ENCODE results near the gene TECPR2.
A peak's percentile ranks its signal among the peaks of the same experiment; 100 is the strongest.

The TECPR2 gene

DNA sequence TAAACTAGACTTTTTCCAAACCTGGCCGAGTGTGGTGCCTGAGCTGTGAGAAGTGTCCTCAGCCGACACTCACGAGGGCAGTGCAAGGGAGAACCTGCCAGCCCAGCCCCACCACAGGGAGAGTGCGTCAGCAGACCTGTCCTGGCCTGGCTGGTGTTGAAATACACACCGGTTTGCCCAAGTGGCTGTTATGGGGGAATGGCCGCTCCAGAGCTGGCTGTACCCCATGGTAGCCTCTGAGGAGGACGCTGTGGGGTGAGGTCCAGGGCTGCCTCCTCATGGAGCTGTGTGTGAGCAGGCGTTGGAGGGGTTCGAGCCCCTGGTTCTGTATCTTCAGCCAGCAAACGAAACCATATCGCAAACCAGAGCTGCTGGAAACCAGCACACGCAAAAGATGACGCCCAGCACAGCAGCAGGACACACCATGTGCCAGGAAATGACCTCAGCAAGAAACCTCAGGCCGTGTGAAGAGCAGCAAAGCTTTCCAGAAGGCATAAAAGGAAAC is 137.5 kb downstream of the TECPR2 start:
- no peak for DNase-seq

DNA sequence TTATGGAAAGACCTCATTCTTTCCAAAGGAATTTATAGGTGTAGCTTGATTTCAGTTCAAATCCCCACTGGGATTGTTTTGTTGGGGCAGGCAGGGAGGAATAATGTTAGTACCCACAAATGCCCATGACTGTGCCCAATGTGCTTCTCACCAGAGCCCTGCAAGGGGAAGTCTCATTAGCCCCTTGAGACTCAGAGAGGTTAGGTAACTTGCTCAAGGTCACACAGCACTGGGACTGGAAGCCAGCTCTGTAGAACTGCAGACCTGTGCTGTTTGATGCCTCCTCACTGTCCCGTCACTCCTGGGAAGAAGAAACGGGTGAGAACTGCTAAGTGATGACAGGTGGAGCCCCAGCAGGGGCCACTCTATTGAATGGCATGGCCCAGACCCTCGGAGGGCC is 138.0 kb downstream of the TECPR2 start:
- DNase-seq, result no peak

DNA sequence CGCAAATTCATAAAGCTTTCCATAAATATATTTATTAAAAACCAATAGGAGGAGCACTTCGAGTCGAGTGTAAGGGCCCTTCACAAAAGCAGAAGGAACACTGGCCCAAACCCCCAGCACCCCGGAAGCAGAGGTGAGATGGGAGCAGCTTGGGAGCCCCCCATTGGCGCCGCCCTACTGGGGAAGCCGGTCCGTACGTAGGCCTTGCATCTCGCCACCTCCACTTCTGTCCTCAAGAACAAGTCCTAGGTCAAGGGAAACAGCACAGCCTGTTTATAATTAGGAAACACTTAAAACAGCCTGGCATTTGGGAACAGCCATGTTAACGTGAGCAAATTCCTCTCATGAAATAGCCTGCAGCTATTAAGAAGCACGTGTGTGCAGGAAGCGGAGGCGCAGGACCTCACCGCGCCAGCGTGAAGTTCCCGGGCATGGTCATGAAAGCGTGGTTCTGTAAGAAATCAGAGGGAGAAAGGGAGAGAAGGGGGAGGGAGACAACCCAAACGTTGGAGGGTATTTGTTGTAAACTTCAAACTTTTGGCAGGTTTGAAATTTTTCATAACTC is 139.1 kb downstream of the TECPR2 start:
- DNase-seq, result no peak

DNA sequence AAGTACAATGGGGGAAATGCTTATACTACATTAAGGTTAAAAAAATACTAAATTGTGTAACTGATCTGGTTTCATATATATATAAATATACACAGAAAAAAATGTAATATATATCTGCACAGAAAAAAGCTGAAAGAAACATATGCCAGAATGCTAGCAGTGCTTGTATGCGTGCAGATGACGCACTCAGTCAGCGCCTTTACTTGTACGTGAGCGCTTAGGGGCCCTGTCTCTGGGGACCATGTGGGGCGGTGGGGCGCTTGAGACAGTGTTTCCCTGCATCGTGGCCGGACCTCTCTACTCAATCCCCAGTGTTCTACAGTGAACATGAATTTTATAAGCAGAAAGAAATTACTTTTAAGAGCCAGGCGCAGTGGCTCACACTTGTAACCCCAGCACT is 139.8 kb downstream of the TECPR2 start:
- DNase-seq, result no peak

DNA sequence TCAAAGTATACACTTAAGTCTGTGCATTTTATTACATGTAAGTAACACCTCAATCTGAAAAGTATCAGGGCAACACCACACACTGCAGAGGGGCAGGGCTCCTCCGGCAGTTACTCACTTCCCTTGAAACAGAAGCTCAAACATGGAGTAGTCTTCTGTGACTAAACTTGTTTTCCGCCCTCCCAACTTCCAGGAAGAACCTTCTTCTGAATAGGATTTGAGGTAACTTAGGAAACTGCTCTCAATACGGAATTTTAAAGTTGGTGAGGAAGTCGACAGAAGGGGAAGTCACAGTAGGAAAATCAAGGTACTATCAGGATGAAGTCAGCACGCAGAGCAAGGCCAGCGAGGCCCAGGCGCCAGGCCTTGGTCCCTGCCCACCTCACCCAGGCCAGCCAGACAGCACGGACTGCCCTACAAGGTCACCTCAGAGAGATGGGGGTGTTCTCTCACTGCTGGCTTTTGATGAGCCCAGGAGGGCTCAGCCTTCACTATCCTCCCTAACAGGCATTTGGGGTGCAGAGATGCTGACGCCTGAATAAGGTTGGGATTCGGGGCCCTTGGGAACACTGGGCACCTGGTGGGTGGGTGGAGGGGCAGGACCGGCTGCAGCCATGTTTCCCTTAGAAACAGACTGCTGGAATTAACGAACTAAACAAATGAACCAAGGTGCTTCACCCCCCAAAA is 141.0 kb downstream of the TECPR2 start:
- DNase-seq, result no peak

DNA sequence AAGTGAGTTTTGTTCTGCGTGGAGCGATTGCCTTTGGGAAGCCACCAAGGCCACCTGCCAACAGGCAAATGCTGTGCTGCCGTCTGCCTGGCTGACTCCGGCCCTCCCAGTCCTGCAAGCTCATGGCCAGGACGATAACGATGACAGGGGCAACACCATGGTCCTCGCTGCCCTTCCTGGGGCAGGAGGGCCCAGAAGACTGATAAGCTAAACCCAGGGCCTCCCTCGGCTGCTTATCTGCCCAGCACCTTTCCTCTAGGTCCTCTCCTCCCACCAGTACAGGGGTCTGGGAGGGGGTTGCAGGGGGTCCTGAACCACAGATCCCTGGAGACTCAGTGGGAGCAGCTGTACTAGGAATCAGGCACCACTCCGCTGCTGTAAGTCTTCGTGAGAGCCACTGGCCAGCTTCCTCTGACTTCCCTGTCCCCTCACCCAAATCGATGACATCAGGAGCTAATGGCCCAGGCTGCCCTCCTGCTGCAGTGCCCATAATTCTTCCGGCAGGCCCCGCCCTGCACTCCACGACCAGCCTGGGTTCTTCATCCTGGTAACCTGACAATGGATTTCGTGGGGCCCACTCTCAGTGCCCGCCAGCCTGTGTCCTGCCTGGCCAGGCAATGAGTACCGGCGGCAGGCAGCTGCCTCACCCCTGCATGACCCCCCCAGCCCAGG is 141.7 kb downstream of the TECPR2 start:
- DNase-seq, result no peak

DNA sequence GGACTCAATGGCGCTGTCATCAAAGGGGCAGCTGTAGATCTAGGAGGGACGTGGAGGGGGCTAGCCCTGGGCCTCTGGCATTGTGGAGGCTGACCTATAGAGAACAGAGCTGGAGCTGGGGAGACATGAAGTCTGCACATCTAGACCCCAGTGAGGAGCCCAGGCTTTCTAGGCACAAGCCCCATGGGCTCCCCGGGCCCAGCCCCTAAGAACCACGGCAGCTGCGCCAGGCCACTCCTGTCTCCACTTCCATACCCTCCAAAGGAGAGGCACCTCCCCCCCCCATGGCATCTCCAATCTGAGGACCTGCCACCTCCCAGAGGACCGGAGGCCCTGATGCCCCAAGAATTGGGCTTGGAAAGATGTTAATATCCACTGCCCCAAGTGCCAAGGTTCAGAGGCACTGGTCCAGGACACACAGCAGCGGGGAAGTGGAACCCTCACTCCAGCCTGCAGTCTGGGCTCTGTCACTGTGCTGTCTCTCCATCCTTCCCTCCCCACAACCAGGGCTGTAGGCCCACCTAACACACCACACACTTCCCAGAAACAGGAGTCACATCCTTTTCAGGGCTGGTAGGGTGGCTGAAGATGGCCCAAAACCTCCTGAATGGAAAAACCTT is 142.4 kb downstream of the TECPR2 start:
- DNase-seq, result no peak

DNA sequence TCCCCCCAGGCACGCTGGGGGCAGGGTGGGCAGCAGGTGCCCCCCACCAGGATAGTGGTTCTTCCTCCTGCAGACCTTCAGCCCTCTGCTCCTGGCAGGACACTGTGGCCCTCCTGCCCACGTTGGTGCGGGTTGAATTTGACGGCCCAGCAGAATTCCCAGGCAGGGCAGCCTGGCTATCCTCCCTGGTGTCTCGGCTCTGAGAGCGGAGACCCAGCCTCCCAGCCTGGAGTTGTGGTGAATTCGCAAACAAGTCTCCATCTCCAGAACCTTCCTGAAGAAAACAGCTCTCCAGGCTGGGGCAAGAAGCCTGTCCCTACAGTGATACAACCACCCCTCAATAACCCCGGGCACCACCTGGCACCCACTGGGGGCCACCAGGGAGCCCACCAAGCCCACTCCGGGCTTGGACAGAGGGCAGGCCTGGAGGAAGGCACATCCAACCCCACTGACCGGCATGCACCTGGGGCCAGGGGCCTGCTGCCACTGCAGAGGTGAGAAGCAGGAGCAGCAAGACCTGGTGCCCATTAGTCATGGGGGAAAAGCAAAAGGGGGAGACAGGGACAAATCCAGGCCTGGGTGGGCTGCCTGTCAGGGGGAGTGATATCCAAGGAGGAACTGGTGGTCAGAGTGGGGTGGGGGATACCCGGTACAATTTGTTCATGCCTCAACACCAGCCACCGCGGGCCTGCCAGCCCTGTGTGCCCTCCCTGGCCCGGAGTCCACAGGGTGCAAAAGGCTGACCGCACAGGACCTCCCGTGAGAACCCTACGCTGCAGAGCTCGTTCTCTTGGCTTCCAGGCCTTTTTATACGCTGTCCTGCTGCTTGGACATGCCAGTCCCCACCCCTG is 143.3 kb downstream of the TECPR2 start:
- DNase-seq, result no peak

DNA sequence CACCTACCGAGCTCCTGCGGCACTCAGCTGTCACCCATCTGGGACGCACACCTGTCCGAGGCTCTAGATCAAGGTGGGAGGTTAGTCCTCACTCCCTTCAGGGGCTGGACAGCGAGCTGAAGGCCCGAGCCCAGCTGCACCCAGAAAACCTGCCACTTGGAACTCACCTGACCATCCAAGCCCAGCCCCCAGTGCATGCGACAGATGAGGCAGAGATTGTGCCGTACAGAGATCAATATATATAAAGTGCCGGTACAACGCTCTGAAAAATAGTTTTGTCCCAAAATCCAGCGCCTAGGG is 143.8 kb downstream of the TECPR2 start:
- no peak for DNase-seq

DNA sequence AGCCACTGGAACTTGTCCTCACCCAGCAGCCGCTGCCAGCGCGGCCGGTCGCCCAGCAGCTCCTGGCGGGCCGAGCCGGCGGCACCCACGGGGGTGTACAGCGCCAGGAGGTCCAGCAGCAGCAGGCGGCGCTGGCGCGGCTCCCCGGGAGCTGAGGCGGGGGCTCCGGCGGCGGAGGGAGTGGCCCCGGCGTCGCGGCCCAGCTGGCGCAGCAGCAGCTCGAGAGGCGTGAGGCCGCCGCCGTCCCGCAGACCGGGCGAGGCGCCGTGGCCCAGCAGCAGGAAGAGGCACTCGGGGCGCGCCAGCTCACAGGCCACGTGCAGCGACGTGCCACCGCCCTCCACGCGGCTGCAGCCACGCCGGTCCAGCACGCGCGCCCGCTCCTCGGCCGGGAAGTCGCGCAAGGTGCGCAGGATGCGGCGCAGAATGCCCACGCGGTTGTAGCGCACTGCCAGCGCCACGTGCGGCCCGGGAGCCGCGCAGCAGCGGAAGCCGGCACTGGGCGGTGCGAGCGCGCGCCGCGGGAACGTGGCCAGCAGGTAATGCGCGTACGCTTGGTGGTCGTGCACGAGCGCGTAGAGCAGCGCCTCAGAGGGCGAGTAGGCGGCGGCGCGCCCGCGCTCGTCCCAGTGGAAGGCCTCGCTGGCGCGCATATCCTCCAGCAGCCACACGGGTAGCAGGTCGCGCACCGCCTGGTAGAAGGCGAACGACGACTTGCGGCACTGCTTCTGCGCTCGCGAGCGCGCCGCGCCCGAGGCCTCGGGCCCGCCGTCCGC is 144.5 kb downstream of the TECPR2 start:
- no peak for DNase-seq

DNA sequence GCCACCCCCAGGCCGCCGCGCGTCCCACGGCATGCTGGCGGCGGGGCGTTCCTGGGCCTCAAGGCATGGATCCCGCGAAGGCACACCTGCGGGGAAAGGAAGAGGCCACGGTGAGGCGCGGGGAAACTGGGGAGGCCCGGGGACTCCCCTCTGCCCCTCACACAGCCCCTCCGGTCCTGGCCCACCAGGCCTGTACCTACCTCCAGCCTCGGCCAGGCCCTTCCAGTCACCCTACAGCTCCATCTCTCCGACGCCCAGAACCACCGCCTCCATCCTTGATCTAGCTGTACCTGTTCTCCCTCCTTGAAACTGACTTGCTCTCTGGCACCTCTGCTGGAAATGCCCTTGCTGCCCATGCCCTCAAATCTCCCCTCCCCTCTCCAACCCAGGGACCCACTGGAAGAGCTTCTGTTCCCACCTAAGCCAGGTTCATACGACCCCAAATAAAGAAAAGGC is 145.1 kb downstream of the TECPR2 start:
- DNase-seq, result no peak

DNA sequence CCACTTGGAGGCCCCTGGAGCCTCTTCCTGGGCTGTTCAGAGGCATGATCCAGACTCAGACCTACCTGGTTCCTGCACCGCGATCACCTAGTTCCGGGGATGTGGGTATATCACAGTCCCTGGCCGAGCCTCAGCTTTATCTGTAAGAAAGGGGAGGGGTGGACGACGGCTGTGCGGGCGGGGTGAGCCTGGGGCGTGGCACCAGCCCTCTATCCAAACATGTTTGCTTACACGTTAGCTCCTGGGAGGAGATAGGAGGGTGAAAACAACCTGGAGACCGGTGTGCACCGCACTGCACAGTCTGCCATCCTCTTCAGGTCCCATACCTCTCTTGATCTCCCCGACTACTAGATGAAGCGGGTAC is 145.7 kb downstream of the TECPR2 start:
- no peak for DNase-seq

DNA sequence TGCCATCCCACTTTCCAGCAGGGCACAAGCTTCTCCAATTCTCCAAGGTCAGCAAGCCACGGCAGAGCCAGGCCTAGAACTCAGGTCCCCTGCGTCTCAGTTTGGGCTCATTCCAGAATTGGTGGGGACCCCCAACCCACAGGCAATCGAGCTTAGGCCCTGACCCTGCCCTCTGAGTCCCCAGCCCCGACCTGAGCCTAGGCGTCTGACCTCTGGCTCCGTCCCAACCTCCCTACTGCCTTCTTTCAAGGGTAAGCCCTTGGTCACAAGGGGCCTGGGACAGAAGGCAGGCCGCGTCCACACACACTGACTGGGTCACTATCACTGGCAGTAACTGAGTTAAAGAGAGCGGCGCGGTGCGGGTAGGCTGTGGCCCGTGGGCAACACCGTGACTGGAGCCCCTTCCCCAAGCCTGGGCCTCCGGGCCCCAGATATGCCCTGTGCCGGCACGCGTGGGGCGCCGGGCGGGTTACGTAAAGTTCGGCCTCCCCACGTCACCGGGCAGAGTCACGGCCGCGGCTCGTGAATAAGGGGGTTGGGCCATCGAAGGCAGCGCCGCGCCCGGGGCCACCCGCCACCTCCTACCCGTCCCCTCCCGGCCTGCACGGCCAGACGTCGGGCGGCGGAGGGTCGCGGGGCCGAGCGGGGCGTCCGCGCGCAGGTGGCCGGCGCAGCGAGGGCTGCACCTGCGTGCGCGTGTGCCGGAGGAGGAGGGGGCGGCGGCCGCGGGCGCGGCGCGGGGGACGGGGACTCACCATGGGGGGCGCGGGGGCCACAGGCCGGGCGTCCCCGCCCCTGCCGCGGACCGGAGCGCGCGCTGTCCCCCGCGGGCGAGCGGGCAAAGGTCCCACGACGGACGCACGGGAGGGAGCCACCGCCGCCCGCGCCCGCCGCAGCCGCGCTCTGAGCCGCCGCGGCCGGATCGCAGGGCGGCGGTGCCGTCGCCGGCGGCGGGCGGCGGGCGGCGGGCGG is 146.3 kb downstream of the TECPR2 start:
- no peak for DNase-seq

DNA sequence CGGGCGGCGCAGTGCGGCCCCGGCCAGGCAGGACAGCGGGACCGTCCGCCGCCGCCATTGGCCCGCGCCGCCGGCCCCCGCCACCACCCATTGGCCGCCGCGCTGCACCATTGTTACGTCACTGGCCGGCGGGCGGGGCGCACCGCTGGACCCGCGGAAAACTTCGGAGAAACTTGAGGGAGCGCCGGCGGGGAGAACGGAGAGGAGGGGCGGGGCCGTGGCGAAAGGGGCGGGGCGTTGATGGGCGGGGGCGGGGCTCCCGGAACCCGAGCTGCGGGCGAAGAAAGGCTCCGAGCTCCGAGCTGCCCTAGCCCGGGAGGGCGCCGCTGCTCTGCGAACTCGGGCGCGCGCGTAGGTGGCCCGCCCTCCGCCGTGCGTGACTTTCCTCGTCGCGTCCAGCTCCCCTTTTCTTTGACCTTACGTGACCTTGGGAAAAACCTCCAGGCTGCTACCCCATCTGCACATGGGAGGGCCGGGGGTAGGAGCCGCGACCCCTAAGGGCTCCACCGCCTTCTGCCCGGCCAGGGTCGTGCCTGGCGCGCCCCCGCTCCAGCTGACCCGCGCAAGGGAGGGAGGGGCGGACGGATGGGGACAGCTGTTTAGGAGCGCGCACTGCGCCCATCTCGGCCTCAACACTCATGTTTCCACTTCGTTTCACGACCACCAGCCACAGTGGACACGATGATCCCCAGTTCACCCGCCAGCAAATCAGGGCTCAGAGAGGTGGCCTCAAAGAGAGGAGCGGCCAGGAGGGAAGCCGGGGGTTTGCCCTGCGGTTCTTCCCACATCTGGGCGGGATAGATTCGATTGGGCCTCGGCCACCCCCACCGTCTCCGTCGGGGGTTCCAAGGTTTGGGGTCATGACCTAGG is 147.2 kb downstream of the TECPR2 start, which contains the start of gene ANKRD9:
Gene ANKRD9, minus strand, starts transcription at position 31 of the 870 bp plus-strand sequence. CDS start 1,887 bp downstream, outside the sequence.
- DNase-seq, result peak; percentile 56

DNA sequence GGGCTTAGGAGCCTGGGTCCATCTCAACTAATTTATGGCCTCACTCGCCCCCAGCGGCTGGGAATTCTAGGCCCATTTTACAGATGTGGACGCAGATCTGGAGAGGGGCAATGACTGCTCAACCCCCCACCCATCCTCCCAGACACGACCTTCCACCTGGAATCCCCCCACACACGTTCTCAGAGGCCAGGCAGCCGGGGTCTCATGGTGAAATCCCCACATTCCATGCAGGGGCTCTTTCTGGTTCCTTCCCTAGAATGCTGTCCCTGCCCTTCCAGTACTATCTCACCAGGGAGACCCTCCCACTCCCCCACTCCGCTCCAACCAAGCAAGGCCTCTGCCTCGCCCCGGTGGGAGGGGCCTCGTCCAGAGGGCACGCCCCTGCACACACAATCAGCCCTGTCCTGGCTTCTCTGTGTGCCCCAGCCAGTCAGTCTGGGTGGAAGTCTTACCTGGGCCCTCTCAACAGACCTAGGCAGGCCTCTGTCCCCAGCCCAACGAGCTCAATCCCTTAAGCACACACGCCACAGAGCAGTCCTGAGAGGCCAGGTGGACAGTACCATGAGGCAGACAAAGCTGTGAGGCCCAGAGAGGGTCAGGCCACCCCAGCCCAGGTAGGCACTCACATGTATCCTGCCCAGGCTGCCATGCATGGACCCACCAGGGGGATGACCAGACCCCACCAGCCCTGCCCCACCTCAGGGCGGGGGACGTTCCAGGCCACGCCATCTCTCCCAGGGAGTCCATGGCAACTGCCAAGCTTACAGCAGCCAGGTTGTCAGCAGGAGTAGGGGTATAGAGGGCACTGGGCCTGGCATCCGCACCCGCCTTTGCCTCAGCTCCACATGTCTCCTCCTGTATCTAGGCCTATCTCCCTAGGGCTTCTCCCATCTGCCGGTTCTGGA is 148.1 kb downstream of the TECPR2 start:
- no peak for DNase-seq

DNA sequence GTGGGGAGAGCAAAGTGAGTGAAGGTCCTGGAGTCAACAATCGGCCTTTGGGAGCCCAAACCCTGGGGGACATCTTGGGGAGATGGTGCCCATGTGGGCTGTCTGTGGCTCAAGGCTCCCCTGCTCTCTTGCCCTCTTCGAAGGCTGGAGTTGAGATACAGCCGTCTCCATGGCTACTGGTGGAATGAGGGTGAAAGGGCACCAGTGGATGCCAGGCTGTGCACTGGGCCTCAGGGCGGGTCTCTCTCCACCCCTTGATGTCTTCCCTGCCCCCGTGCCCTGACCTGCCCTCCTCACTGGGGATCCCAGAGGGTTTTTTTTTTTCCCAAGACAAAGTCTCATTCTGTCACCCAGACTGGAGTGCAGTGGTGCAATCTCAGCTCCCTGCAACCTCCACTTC is 148.8 kb downstream of the TECPR2 start:
- no peak for DNase-seq

DNA sequence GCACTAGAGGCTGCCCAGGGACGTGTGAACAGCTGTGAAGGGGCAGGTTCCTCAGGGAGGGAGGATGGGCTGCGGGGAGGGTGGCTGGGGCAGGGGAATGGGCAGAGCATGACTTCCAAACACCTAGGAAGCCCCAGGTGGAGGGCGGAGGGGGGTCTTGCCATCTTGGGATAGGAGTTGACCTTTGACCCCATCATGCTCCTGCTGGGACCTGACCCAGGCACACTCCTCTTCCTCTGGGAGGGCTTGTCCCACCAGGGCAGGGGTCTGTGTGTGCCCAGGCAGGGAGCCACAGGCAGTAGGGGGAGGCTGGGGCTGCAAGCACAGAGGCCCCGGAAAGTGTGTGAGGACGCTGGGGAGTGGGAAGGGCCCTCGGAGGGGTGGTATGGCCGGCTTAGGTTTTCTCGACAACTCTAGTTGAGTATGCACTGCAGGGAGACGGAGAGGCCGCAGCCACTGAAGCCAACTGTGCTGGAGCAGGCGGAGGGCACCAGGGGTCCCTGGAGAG is 150.1 kb downstream of the TECPR2 start:
- DNase-seq, result no peak

Measured in GOT3 (cell line).